HG03457 (cell line): Measurements from ENCODE around the gene C21orf58.

Experiments used
- ATAC-seq: cut with Tn5 transposase; IDR thresholded peaks from one replicate; pipeline ENCODE4 v1.9.1; 2021; ENCODE audit warnings: moderate number of reproducible peaks; ENCODE audit not compliant: unreplicated experiment

C21orf58 gene

GRCh38 chr21:46297338-46298271 is 26.1 kb downstream of the C21orf58 start:
- no peak for ATAC-seq

- no peak for ATAC-seq
Measured at GRCh38 chr21:46295996-46296752, 27.5 kb downstream of the C21orf58 start.

- no peak for ATAC-seq
Measured at GRCh38 chr21:46295177-46295770, 28.4 kb downstream of the C21orf58 start.

GRCh38 chr21:46294647-46295176 is 29.0 kb downstream of the C21orf58 start:
- ATAC-seq: no peak

- ATAC-seq: no peak
Measured at GRCh38 chr21:46291561-46291960, 32.1 kb downstream of the C21orf58 start.

- ATAC-seq: no peak
Measured at GRCh38 chr21:46289655-46290179, 34.0 kb downstream of the C21orf58 start.

GRCh38 chr21:46287541-46287940 is 36.1 kb downstream of the C21orf58 start:
- ATAC-seq: no peak

- no peak for ATAC-seq
Measured at GRCh38 chr21:46286648-46287002, 37.0 kb downstream of the C21orf58 start.

GRCh38 chr21:46285761-46286647 is 37.7 kb downstream of the C21orf58 start, which contains the start of gene YBEY:
Gene YBEY, plus strand, starts transcription at chr21:46286342. Its CDS starts 572 bp downstream, at chr21:46286914.
- ATAC-seq: peak; percentile 64

GRCh38 chr21:46285206-46285661 is 38.4 kb downstream of the C21orf58 start, which contains the start of gene MCM3AP:
Gene MCM3AP, minus strand, starts transcription at chr21:46285611. Its CDS starts 325 bp downstream, at chr21:46285286.
- ATAC-seq: no peak

GRCh38 chr21:46284733-46285132 is 38.9 kb downstream of the C21orf58 start:
- no peak for ATAC-seq

GRCh38 chr21:46284077-46284644 is 39.5 kb downstream of the C21orf58 start:
- ATAC-seq: no peak

- ATAC-seq: no peak
Measured at GRCh38 chr21:46274797-46275390, 48.8 kb downstream of the C21orf58 start.

GRCh38 chr21:46273341-46273740 is 50.3 kb downstream of the C21orf58 start:
- ATAC-seq: no peak

GRCh38 chr21:46269466-46269865 is 54.2 kb downstream of the C21orf58 start:
- no peak for ATAC-seq

GRCh38 chr21:46268371-46268770 is 55.3 kb downstream of the C21orf58 start:
- no peak for ATAC-seq

GRCh38 chr21:46266946-46267345 is 56.7 kb downstream of the C21orf58 start:
- no peak for ATAC-seq

GRCh38 chr21:46265736-46266525 is 57.7 kb downstream of the C21orf58 start:
- ATAC-seq: no peak
